ENCODE results near the gene PLA2G2F. TPM values are rescaled to one million over a fixed set of nuclear protein-coding genes. Genes with fewer than 3 reads are reported as not detected.
A peak's percentile ranks its signal among the peaks of the same experiment; 100 is the strongest.

PLA2G2F gene
- polyA plus RNA-seq, 5 donors, result not detected

- DNase-seq, result no peak
Observed at GRCh38 chr1:20168564-20169491, 29.7 kb downstream of the PLA2G2F start.

DNA sequence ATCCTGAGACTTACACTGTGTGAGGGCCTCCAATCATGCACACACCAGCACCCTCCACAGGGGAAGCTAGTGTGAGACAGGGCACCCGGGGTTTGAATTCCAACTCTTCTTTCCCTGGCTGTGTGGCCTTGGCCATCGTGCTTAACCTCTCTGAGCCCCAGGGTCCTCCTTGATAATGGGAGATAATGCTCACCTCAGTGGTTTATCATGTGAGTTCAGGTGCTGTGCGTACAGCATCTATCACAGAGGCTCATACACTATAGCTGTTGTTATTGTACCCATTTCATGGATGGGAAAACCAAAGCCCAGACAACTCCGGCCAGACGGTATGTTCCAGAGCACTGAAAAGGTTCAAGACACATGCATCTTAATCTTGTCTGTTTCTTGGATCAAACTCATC, 30.8 kb downstream of the PLA2G2F start:
- no peak for DNase-seq

GRCh38 chr1:20172033-20172590, 33.0 kb downstream of the PLA2G2F start:
- no peak for DNase-seq

DNA sequence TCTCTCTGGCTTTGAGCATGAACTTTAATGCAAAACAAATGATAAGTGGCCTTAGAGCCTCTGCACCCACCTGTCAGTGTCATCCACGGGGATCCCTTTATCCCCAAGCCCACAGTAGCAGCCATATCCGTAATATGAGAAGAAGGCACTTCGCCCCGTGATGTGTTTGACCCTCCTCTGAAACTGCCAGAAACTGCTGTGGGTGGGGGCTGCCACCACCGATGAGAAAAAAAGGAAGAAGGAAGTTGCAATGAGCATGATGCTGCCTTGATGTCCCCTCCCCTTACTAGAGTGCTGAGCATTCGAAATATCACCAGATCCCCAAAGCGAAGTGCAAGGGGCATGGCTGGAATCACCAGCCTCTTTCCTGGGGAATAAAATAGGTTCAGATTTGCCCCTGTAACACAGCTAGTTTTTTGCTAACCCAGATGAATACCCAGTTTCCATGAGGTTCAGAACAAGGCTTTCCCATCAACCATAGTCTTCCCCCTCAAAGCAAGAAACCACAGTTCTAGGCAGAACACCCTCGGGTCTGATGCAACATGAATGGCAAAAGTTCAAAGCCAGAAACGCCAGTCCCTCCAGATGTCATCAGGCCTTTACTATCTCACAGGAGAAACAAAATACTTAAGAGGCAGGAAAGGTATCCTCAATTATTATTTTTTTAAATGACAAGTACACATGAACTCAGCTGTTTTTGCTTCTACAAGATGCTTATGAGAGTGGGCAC, 36.0 kb downstream of the PLA2G2F start:
- no peak for DNase-seq

DNA sequence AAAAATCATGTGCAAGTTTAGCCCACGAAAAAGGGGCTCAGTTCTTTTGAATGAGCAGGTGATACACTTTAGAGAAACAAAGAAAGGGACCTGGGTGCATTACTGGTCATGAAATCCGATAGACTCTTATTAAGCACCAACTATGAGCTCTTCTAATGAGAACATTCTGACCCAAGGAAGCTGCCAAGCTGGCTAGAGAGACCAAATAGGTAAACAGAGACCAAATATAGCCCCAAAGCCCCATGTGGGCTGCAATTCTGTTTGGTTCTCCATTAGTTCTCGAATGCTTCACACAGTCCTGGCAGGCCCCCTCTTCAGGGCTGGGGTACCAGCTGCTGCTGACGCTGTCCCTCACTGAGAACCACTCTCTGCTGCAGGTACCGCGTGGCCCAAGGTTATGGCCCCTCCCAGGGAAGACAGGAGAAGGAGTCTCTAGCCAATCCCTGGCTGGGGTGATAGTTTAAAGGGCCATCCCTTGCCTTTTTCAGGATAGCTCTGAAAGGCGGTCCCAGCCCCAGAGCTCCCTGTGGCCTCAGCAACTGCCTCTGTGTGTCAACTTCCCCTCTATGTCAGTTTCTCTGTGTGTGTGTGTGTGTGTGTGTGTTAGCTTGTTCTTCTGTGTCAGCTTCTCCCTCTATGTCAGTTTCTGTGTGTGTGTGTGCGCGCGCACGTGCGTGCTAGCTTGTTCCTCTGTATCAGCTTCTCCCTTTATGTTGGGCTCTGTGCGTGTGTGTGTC, 39.7 kb downstream of the PLA2G2F start:
- DNase-seq, result no peak

- DNase-seq, result no peak
Observed at GRCh38 chr1:20179371-20180128, 40.4 kb downstream of the PLA2G2F start.

GRCh38 chr1:20180129-20180843, 41.2 kb downstream of the PLA2G2F start:
- DNase-seq, result no peak

GRCh38 chr1:20180844-20181207, 41.7 kb downstream of the PLA2G2F start:
- DNase-seq, result no peak

GRCh38 chr1:20182415-20182814, 43.3 kb downstream of the PLA2G2F start:
- no peak for DNase-seq

- DNase-seq, result no peak
Observed at GRCh38 chr1:20183035-20183434, 43.9 kb downstream of the PLA2G2F start.

DNA sequence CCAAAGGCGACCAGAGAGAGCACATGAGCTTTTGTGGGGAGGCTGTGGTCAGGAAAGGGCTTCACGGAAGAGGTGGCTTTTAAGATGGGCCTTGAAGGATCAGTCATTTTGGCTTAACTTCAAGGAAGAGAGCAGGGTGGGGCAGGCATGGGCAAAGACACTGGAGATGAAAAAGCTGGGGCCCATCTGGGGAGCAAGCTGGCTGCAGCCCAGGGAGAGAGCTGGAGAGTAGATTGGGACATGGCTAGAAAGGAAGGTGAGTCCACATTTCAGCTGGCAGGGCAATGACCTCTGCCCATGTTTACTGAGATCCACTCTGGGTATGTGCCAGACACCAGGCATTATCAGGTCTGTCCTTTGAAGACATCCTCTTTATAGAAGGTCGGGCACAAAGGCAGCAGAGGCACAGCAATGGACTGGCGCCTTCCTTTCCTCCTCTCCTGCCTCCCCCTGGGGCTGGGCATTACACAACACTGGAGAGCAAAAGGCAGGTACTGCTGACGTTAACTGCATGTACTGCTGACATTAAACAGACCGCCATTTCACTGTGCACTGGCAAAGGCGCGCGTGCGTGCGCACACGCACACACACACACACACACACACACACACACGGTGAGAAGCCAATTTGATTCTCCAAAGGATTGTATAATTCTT, 44.6 kb downstream of the PLA2G2F start:
- no peak for DNase-seq

GRCh38 chr1:20184481-20184900, 45.4 kb downstream of the PLA2G2F start:
- no peak for DNase-seq

- no peak for DNase-seq
Observed at GRCh38 chr1:20184997-20185833, 46.1 kb downstream of the PLA2G2F start.

DNA sequence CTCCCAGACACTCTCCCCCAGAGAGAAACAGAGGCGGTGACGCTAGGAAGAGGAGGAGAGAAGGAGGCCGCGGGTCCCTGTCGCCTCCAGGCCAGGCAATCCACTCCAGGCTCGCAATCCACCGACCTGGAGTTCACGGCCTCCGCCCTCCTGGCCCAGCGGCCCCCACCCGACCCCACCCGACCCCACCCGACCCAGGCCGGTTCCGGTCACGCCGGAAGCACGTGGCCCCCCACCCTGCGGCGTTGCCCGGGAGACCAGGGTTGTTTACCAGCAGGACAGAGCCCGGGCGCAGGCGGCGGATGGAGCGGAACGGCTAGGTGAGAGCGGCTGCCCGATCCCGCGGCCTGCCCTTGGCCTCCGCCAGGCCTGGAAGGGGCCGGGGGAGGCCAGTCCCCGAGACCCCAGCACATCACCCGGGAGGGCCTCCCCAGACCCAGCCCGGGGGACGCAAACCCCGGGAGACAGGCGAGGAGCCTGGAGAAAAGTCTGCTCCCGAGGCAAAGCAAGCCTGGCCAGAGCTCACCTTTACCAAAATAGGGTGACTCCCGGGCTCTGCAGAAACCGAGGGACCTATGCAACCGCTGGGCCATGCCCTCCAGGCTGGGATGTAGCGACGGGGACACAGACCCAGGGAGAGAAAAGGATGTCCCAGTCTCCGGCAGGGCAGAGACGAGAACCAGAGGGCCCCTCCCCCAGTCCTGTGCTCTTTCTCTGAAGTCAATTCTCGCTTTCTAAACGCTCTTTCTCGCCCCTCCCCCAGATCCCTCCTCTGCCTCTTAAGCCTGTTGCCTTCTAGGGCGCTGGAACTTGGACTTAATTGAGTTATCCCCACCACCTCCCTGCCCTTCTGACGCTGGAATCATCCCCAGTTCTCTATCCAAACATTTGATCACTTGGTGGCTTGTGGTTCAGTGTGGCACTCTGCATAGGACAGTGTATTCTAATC, 47.0 kb downstream of the PLA2G2F start, which contains the start of the genes PLA2G2C and UBXN10:
TSS of gene PLA2G2C (minus strand) at position 685 of the 949 bp plus-strand sequence. CDS start 9,155 bp downstream, outside the sequence.
TSS of gene UBXN10 (plus strand) at position 263 of the 949 bp plus-strand sequence. CDS start 4,466 bp downstream, outside the sequence.
- peak; percentile 57 to 61 for DNase-seq

DNA sequence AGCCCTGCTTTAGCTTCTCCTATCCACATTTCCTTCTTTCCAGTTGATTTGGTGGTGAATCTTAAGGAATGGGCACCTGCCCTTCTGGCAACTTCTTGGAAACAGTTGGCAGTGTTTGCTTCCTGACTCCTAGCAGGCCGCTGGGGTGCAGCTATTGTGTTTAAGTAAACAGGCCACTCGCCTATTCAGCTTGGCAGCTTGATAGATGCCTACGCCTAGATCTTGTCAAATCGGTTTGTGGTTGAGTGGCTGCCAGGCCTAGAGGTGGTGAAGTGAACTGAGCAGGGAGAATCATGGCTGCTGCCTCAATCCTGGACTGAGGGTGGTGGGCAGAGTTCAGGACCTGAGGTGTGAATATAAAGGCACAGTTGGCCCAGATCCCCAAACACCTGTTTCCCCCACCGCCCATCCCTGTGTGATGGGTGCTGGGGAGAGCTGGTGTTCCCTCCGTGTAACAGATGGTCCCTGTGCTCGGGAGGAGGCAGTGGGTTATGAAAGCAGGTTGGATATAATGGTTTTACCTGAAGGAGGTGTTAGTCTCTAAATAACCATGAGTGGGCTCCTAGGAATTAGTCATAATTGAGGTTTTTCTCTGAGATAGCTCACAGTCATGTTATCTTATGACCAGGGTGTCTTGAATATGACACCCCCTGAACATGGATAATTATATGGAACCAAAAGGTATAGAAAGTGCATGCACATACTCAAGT, 48.1 kb downstream of the PLA2G2F start:
- no peak for DNase-seq

DNA sequence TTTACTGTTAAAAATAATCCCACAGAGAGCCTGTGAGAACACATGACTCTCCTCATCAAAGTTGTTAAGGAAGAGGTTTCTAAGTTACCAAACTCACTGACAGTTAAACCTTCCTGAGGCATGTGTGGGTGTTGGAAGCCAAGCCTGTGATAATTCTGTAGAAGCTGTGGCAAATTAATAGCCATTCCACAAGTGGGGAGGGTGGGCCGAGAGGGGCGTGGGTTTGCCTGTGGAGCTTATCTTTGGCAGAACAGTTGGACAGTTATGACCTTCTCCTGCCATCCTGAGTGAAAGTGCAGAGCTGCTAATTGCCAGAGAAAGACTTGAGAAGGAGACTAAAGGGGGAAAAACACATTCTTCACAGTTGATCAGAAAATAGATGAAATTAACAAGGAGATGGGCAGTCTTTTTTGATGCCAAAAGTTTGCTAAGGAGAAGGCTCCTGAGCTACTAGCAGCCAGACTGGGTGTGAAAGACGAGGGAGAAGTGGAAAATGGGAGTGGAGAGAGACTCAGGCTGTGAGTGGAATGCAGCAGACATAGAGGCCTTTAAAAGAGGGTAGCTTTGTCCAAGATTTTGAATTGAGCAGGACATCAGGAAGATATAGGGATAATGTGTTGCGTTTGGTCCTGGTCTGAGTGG, 48.8 kb downstream of the PLA2G2F start:
- no peak for DNase-seq
